GM21619 (cell line): ENCODE data around the gene G6PC1.

Source experiments
- ATAC-seq: cut with Tn5 transposase; IDR thresholded peaks from one replicate; pipeline ENCODE4 v1.9.1; 2021; ENCODE audit not compliant: unreplicated experiment

The G6PC1 gene

DNA sequence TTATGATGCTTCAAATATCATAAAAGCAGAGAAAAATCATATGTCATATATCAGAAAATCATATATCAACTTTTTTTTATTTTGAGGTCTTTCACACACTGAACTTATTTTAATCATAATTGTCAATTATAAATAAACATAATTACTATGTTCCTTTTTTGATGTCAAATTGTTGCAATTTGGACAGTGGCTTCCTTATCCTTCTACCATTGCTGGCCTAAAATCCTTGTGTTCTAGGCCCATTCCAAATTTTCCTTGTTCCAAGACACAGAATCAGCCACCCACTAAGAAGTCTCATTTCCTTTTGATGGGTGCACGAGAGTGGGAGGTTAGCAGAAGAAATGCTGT, 28.9 kb downstream of the G6PC1 start:
- no peak for ATAC-seq

DNA sequence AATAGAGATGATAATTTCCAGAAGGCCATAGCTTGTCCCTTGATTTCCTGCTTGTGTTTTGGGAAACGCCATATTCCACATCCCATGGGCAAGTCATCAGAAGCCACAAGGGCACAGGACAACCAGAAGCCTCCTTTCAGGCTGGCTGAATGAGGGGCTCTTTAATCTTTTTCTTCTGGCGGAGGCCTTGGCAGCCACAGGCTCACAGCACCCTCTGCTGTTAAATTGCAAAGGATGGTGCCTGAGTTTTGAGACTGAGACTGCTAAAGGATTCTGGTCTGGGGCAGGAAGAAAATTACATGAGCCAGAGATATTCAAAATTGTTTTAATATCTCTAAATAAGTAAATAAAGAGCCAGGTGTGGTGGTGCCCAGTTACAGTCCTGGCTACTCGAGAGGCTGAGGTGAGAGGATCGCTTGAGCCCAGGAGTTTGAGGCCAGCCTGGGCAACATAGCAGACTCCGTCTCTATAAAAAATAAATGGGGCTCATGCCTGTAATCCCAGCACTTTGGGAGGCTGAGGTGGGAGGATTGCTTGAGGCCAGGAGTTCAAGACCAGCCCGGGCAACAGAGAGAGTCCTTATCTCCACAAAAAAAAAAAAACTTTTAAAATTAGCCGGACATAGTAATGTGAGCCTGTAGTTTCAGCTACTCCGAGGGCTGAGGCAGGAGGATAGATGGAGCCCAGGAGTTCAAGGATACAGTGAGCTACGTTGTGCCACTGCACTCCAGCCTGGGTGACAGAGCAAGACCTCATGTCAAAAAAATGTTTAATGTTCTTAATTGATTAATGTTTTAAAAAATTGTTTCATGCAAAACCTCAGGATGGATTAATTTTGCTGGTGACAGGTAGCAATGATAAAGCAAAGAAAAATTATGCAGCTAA, 37.4 kb downstream of the G6PC1 start:
- no peak for ATAC-seq

DNA sequence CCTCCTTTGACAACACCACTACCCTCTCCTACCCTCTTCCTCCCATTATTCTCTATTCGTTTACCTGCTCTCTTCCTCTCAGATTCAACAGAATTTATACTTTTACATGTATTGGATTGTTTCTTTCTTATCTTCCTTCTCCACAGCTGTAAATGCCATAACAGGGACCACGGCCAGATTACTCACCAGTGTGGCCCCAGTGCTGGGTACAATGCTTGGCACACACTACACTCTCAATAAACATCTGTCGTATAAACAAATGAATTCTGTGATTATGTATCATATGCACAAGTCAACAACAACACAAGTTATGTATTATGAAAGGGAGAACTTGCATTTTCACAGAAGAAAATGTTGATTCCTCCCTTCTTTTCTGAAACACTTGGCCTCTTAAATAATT, 43.6 kb downstream of the G6PC1 start:
- no peak for ATAC-seq

DNA sequence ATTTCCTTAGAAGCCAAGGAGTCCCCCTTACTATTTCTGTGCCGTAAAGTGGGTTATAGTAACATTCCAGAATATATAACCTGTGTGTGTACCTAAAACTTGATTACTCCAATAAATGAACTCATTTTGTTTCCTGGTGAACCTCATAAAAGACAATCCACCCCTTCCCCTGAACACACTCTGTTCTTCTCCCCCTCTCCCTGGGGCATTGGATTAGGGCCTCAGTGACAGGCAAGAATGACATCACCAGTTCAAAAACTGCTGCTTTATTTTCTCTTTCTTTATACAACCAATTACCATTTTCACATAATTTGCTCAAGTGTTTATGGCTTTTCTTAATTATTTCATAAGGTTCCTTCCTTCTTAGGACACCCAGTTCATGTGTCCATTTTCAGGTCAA, 46.2 kb downstream of the G6PC1 start:
- no peak for ATAC-seq

DNA sequence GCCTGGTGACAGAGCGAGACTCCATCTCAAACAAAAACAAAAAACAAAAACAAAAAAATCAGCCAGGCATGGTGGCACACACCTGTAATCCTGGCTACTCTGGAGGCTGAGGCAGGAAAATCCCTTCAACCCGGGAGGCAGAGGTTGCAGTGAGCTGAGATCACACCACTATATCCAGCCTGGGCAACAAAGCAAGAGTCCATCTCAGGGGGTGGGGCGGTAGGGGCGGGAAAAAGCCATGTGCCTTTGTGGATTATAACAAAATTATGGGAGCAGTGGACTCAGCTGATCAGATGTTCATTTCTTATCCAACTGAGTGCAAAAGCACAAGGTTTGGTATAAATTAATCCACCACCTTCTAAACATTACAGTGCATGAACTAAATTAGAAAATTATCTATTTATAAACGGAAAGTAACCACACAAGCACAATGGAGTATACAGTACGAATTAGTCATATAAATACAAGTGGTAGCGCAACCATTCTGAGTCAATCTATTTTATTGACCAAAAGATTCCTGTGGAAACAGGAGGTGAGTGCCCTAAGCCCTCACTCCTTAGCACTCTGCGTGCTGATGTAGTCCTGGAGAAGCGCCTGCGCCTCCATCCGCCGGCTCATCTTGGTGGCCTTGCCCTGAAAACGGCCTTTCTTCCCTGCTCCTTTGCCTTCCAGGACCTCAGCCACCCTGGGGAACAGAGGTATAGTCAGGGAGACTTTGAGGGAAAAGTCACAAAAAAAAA, 49.6 kb downstream of the G6PC1 start:
- ATAC-seq = no peak
